Measurements from ENCODE around the gene ETV3L. TPM values are rescaled to one million over a fixed set of nuclear protein-coding genes. Genes with fewer than 3 reads are reported as not detected.
"Not testable (repeated sequence)": the region's sequence is repeated elsewhere in the genome, so short reads cannot be mapped to it uniquely, and the experiment has no call there.

ETV3L gene
- total RNA-seq, 1 donor from 2014 or later: not detected

- TF ChIP-seq CTCF (IDR thresholded peaks at IDR 0.05): peak in 2 of 3 experiments; percentile 31 to 68
- Histone ChIP-seq H3K27ac (no peak overlapping the region), H3K4me1 (no peaks in the 10 kb centered on the region), H3K4me3 (peak overlapping the region; percentile 6 to 41), H3K9me3 (no peaks in the 10 kb centered on the region), H3K27me3 (no peaks in the 10 kb centered on the region), H3K36me3 (no peaks in the 10 kb centered on the region)
- intact Hi-C loops (cut with DNase I): loop anchor here (10.0 kb wide), 1 partner anchor 109 kb away; no protein-coding TSS in a partner anchor
- peak in 1 of 2 donors; percentile 73 for DNase-seq (ENCODE audit: low spot score in 2 of 2)
These were observed 25.5 kb downstream of the ETV3L start for GRCh38 chr1:157073944-157074685.

- H3K4me1 ChIP-seq: no peaks in the 10 kb centered on the region
- H3K4me3 ChIP-seq: no peak overlapping the region
- H3K36me3 ChIP-seq: no peaks in the 10 kb centered on the region
- no peaks in the 10 kb centered on the region for H3K27me3 ChIP-seq
- DNase-seq (ENCODE audit: low spot score in 2 of 2): no peak
- no peak for TF ChIP-seq CTCF (IDR thresholded peaks at IDR 0.05)
- intact Hi-C loops (cut with DNase I): no loop called here
- no peak overlapping the region for H3K27ac ChIP-seq
- H3K9me3 ChIP-seq: no peaks in the 10 kb centered on the region
These were observed 30.0 kb downstream of the ETV3L start for GRCh38 chr1:157069601-157070000.

- H3K27ac ChIP-seq; intact Hi-C loops (cut with DNase I); H3K9me3 ChIP-seq; H3K27me3 ChIP-seq; H3K4me1 ChIP-seq; H3K36me3 ChIP-seq; H3K4me3 ChIP-seq; DNase-seq (ENCODE audit: low spot score in 2 of 2): not testable (repeated sequence)
These were observed 40.4 kb downstream of the ETV3L start for GRCh38 chr1:157059241-157059640.

GRCh38 chr1:157056269-157056668 lies 43.3 kb downstream of the ETV3L start:
- H3K9me3 ChIP-seq: peaks cover 0 to 6% of the 10 kb centered on the region in 2 donors
- H3K27ac ChIP-seq: no peak overlapping the region
- TF ChIP-seq CTCF (IDR thresholded peaks at IDR 0.05): no peak
- H3K27me3 ChIP-seq: no peaks in the 10 kb centered on the region
- no peaks in the 10 kb centered on the region for H3K4me1 ChIP-seq
- intact Hi-C loops (cut with DNase I): no loop called here
- H3K4me3 ChIP-seq: no peak overlapping the region
- H3K36me3 ChIP-seq: no peaks in the 10 kb centered on the region
- DNase-seq (ENCODE audit: low spot score in 2 of 2): no peak

GRCh38 chr1:157055729-157056128 lies 43.9 kb downstream of the ETV3L start:
- H3K27ac ChIP-seq; H3K36me3 ChIP-seq; intact Hi-C loops (cut with DNase I); DNase-seq (ENCODE audit: low spot score in 2 of 2); H3K4me3 ChIP-seq; H3K27me3 ChIP-seq; H3K9me3 ChIP-seq; H3K4me1 ChIP-seq: not testable (repeated sequence)

GRCh38 chr1:157050836-157051235 lies 48.8 kb downstream of the ETV3L start:
- no peak for TF ChIP-seq CTCF (IDR thresholded peaks at IDR 0.05)
- Histone ChIP-seq H3K36me3 (no peaks in the 10 kb centered on the region), H3K4me3 (no peak overlapping the region), H3K4me1 (no peaks in the 10 kb centered on the region), H3K9me3 (peaks cover 0 to 6% of the 10 kb centered on the region in 2 donors), H3K27me3 (no peaks in the 10 kb centered on the region), H3K27ac (no peak overlapping the region)
- intact Hi-C loops (cut with DNase I): no loop called here
- DNase-seq (ENCODE audit: low spot score in 2 of 2): no peak

- H3K27ac ChIP-seq: no peak overlapping the region
- DNase-seq (ENCODE audit: low spot score in 2 of 2): no peak
- H3K36me3 ChIP-seq: no peaks in the 10 kb centered on the region
- no peak overlapping the region for H3K4me3 ChIP-seq
- TF ChIP-seq CTCF (IDR thresholded peaks at IDR 0.05): no peak
- no peaks in the 10 kb centered on the region for H3K27me3 ChIP-seq
- H3K9me3 ChIP-seq: no peaks in the 10 kb centered on the region
- peaks cover 17 to 28% of the 10 kb centered on the region in 2 donors for H3K4me1 ChIP-seq
- intact Hi-C loops (cut with DNase I): no loop called here
These were observed 52.6 kb downstream of the ETV3L start for GRCh38 chr1:157047062-157047410.
